ENCODE data around the gene GNAT1. TPM values are rescaled to one million over a fixed set of nuclear protein-coding genes. Genes with fewer than 3 reads are reported as not detected.

Gene GNAT1
- total RNA-seq, 1 experiment from 2014 or later: not detected

GRCh38 chr3:50161320-50161719, 30.1 kb upstream of the GNAT1 start:
- no peak for DNase-seq (ENCODE audit: low spot score)
- in situ Hi-C loops (cut with HindIII; ENCODE audit: low sequenced_read_pairs): no loop called here

GRCh38 chr3:50162034-50162883, 29.2 kb upstream of the GNAT1 start:
- in situ Hi-C loops (cut with HindIII; ENCODE audit: low sequenced_read_pairs): no loop called here
- DNase-seq (ENCODE audit: low spot score): no peak

- in situ Hi-C loops (cut with HindIII; ENCODE audit: low sequenced_read_pairs): no loop called here
- peak; percentile 71 for DNase-seq (ENCODE audit: low spot score)
These were observed 27.6 kb upstream of the GNAT1 start for GRCh38 chr3:50163572-50164455.

- no peak for DNase-seq (ENCODE audit: low spot score)
- in situ Hi-C loops (cut with HindIII; ENCODE audit: low sequenced_read_pairs): no loop called here
These were observed 26.9 kb upstream of the GNAT1 start for GRCh38 chr3:50164481-50164880.

GRCh38 chr3:50164984-50165909, 26.2 kb upstream of the GNAT1 start:
- in situ Hi-C loops (cut with HindIII; ENCODE audit: low sequenced_read_pairs): no loop called here
- DNase-seq (ENCODE audit: low spot score): peak; percentile 57

- DNase-seq (ENCODE audit: low spot score): peak; percentile 25
- in situ Hi-C loops (cut with HindIII; ENCODE audit: low sequenced_read_pairs): no loop called here
These were observed 25.4 kb upstream of the GNAT1 start for GRCh38 chr3:50165910-50166538.

- DNase-seq (ENCODE audit: low spot score): no peak
- in situ Hi-C loops (cut with HindIII; ENCODE audit: low sequenced_read_pairs): no loop called here
These were observed 24.8 kb upstream of the GNAT1 start for GRCh38 chr3:50166620-50167019.

GRCh38 chr3:50167069-50167840, 24.2 kb upstream of the GNAT1 start:
- in situ Hi-C loops (cut with HindIII; ENCODE audit: low sequenced_read_pairs): no loop called here
- no peak for DNase-seq (ENCODE audit: low spot score)

- in situ Hi-C loops (cut with HindIII; ENCODE audit: low sequenced_read_pairs): no loop called here
- DNase-seq (ENCODE audit: low spot score): no peak
These were observed 23.6 kb upstream of the GNAT1 start for GRCh38 chr3:50167841-50168209.

GRCh38 chr3:50168388-50168787, 23.0 kb upstream of the GNAT1 start:
- DNase-seq (ENCODE audit: low spot score): no peak
- in situ Hi-C loops (cut with HindIII; ENCODE audit: low sequenced_read_pairs): no loop called here

- DNase-seq (ENCODE audit: low spot score): no peak
These were observed 22.6 kb upstream of the GNAT1 start for GRCh38 chr3:50168791-50169190.

GRCh38 chr3:50169232-50169832, 22.1 kb upstream of the GNAT1 start:
- DNase-seq (ENCODE audit: low spot score): no peak
- in situ Hi-C loops (cut with HindIII; ENCODE audit: low sequenced_read_pairs): no loop called here

More at GRCh38 chr3:50168791-50169190, 22.6 kb upstream of the GNAT1 start:
- in situ Hi-C loops (cut with HindIII; ENCODE audit: low sequenced_read_pairs): no loop called here

- no peak for DNase-seq (ENCODE audit: low spot score)
- in situ Hi-C loops (cut with HindIII; ENCODE audit: low sequenced_read_pairs): no loop called here
These were observed 21.6 kb upstream of the GNAT1 start for GRCh38 chr3:50169858-50170257.

- DNase-seq (ENCODE audit: low spot score): no peak
- in situ Hi-C loops (cut with HindIII; ENCODE audit: low sequenced_read_pairs): no loop called here
These were observed 20.7 kb upstream of the GNAT1 start for GRCh38 chr3:50170689-50171088.

- in situ Hi-C loops (cut with HindIII; ENCODE audit: low sequenced_read_pairs): no loop called here
- no peak for DNase-seq (ENCODE audit: low spot score)
These were observed 19.7 kb upstream of the GNAT1 start for GRCh38 chr3:50171540-50172301.

- in situ Hi-C loops (cut with HindIII; ENCODE audit: low sequenced_read_pairs): no loop called here
These were observed 18.7 kb upstream of the GNAT1 start for GRCh38 chr3:50172626-50173220.

More at GRCh38 chr3:50172626-50173220, 18.7 kb upstream of the GNAT1 start:
- DNase-seq (ENCODE audit: low spot score): no peak
